B cell (primary cell): ENCODE results near the gene KCNT2. TPM values are rescaled to one million over a fixed set of nuclear protein-coding genes. Genes with fewer than 3 reads are reported as not detected.

Source experiments
- ATAC-seq: fragments of 200-7000 bp; cut with Tn5 transposase; one replicate; pipeline ENCODE4 v1.10.0; 2021; ENCODE audit warnings: low read depth, mild to moderate bottlenecking, moderate number of reproducible peaks, moderate library complexity
- CTCF ChIA-PET: fragments of 350-600 bp; sonication (Branson Sonifier 250); formaldehyde crosslinking; loops from one replicate; lab custom pipeline; 2021; ENCODE audit warnings: antibody characterized with exemption, inconsistent platforms; lab: Charles Lee
- POLR2A ChIA-PET: fragments of 350-600 bp; sonication (Branson Sonifier 250); formaldehyde crosslinking; loops from one replicate; lab custom pipeline; 2021; ENCODE audit warnings: antibody characterized with exemption; lab: Charles Lee
- DNase-seq: peaks from one replicate; pipeline ENCODE4 v3.0.0; 2013
- H2AFZ ChIP-seq: 2 replicates; pipeline ENCODE4 v1.6.1; 2012; ENCODE audit warnings: mild to moderate bottlenecking, low read depth, low read length; ENCODE audit not compliant: insufficient read depth, poor library complexity, severe bottlenecking
- H3K27ac ChIP-seq, 2 donors: 1 replicate in 1 of 2; 2 replicates in 1 of 2; pipeline ENCODE4 v1.5.1; 2012 to 2013; ENCODE audit warnings: low read length in 2 of 2, mild to moderate bottlenecking in 2 of 2, moderate library complexity in 1 of 2
- H3K27me3 ChIP-seq, 4 experiments: fragments of 200-600 bp in 1 of 4; sonication (generic) in 1 of 4; replicated peaks in 1 of 4; 1 replicate in 2 of 4; 2 replicates in 2 of 4; pipeline versions ENCODE4 v1.6.1 to v1.7.0; 2013 to 2016; ENCODE audit warnings: low read length in 3 of 4, mild to moderate bottlenecking in 2 of 4, mixed read lengths in 1 of 4, moderate library complexity in 1 of 4; ENCODE audit not compliant: insufficient read depth in 4 of 4, control insufficient read depth in 3 of 4; ENCODE audit errors: control extremely low read depth in 1 of 4
- H3K36me3 ChIP-seq, 2 experiments: replicated peaks in 1 of 2; 1 replicate in 1 of 2; 2 replicates in 1 of 2; pipeline versions ENCODE4 v1.6.1 to v1.7.1; 2013; ENCODE audit warnings: low read length in 1 of 2; ENCODE audit not compliant: insufficient read depth in 2 of 2, control insufficient read depth in 1 of 2; ENCODE audit errors: control extremely low read depth in 1 of 2, extremely low read depth in 1 of 2
- H3K4me1 ChIP-seq, 2 donors: fragments of 200-600 bp in 1 of 2; sonication (generic) in 1 of 2; 1 replicate in 1 of 2; 2 replicates in 1 of 2; pipeline versions ENCODE4 v1.5.1 to v1.6.1; 2013 to 2017; ENCODE audit warnings: low read length in 2 of 2; ENCODE audit not compliant: control insufficient read depth in 2 of 2, insufficient read depth in 2 of 2
- H3K4me2 ChIP-seq: replicated peaks from 2 replicates; pipeline ENCODE3; 2012; ENCODE audit warnings: mild to moderate bottlenecking, low read depth, low read length; ENCODE audit not compliant: poor library complexity, severe bottlenecking
- H3K4me3 ChIP-seq, 5 experiments: fragments of 200-600 bp in 1 of 5; sonication (generic) in 1 of 5; 1 replicate in 3 of 5; 2 replicates in 2 of 5; pipeline versions ENCODE4 v1.5.1 to v1.7.0; 2011 to 2016; ENCODE audit warnings: low read length in 4 of 5, mild to moderate bottlenecking in 4 of 5, low read depth in 2 of 5, control low read depth in 1 of 5, moderate library complexity in 1 of 5; ENCODE audit not compliant: insufficient read depth in 1 of 5; ENCODE audit errors: control extremely low read depth in 1 of 5, extremely low read depth in 1 of 5
- H3K79me2 ChIP-seq: fragments of 200-600 bp; sonication (generic); one replicate; pipeline ENCODE4 v1.6.0; 2016; ENCODE audit warnings: low read length; ENCODE audit not compliant: control insufficient read depth, insufficient read depth
- H3K9ac ChIP-seq: fragments of 200-600 bp; sonication (generic); 2 replicates; pipeline ENCODE4 v1.6.1; 2017; ENCODE audit warnings: mild to moderate bottlenecking, low read length, moderate library complexity
- H3K9me3 ChIP-seq, 3 donors: one replicate each; pipeline versions ENCODE4 v1.6.1 to v1.7.1; 2013; ENCODE audit warnings: low read length in 2 of 3; ENCODE audit not compliant: control insufficient read depth in 2 of 3, insufficient read depth in 1 of 3; ENCODE audit errors: control extremely low read depth in 1 of 3
- H4K20me1 ChIP-seq: 2 replicates; pipeline ENCODE4 v1.6.0; 2012; ENCODE audit warnings: mild to moderate bottlenecking, low read length; ENCODE audit not compliant: insufficient read depth, control insufficient read depth, poor library complexity, severe bottlenecking
- H3K27ac Mint-ChIP-seq: one replicate; pipeline ENCODE4 v1.8.0; 2021; ENCODE audit warnings: mixed read lengths
- H3K27me3 Mint-ChIP-seq: one replicate; pipeline ENCODE4 v1.8.0; 2021; ENCODE audit warnings: mixed read lengths
- H3K4me1 Mint-ChIP-seq: one replicate; pipeline ENCODE4 v1.8.0; 2021; ENCODE audit warnings: mixed read lengths
- H3K4me3 Mint-ChIP-seq: one replicate; pipeline ENCODE4 v1.8.0; 2021; ENCODE audit warnings: mixed read lengths
- H3K9me3 Mint-ChIP-seq: one replicate; pipeline ENCODE4 v1.8.0; 2022; ENCODE audit warnings: mixed read lengths; ENCODE audit not compliant: insufficient read depth
- EZH2 ChIP-seq: IDR thresholded peaks from 2 replicates; pipeline ENCODE4 v1.6.1; 2012; ENCODE audit warnings: borderline replicate concordance, low read depth, mild to moderate bottlenecking, moderate library complexity, low read length; ENCODE audit not compliant: insufficient read depth, poor library complexity, severe bottlenecking
- WGBS: methylation state at CpG from one replicate; pipeline ENCODE4 v1.1.5; 2013; ENCODE audit warnings: missing lambda C conversion rate; ENCODE audit not compliant: insufficient coverage; 5-methylcytosine and 5-hydroxymethylcytosine counted together
- intact Hi-C: fragments of 100-400 bp; cut with micrococcal nuclease; formaldehyde crosslinking; loops from one replicate; pipeline ENCODE4 v1.10.0; 2022
- polyA plus RNA-seq: library from polyadenylated mRNA; depleted of rRNA; stranded (reverse); fragments of >200 nt; gene quantifications from 2 replicates; pipeline ENCODE4 v1.2.3, GENCODE V29; 2012
- total RNA-seq, 2 donors: library from RNA; stranded (reverse); fragments of 120-200 nt in 1 of 2; gene quantifications; 1 replicate in 1 of 2; 2 replicates in 1 of 2; pipeline versions ENCODE4 v1.2.3 to v1.2.4, GENCODE V29; 2013 to 2022
- TF ChIP-seq, protein P1 (sequence below): fragments of 200-600 bp; IDR thresholded peaks from one replicate; pipeline ENCODE4 v1.8.0; 2022; ENCODE audit warnings: antibody characterized with exemption, mild to moderate bottlenecking

The KCNT2 gene
- total and polyA plus RNA-seq, 2 donors (not counting 1 experiment from before 2014, with no cell fraction given): not detected

DNA sequence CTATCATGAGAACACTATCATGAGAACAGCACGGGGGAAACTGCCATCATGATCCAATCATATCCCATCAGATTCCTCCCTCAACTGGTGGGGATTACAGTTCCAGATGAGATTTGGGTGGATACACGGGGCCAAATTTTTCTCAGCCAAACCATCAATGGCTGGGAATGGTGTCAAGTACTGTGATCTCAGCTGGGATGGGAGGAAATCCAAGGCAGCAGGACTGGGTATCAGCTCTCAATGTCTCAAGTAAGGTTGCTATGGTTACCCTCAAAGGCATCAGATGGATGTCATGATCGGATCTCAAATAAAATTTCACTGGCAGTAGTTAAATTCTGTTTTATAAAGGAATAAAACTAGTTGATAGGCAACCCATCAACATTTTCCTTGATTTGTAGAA lies 399.0 kb downstream of the KCNT2 start:
- H3K79me2 ChIP-seq: no peaks in the 10 kb centered on the region
- no peak overlapping the region for H3K9ac ChIP-seq
- H3K27me3 ChIP-seq: no peaks in the 10 kb centered on the region
- DNase-seq: no peak
- ChIA-PET POLR2A (no interaction called here), CTCF (no interaction called here)
- H3K4me1 ChIP-seq: no peaks in the 10 kb centered on the region
- no peak overlapping the region for H3K4me3 Mint-ChIP-seq
- H4K20me1 ChIP-seq: no peaks in the 10 kb centered on the region
- TF ChIP-seq, protein P1, sequence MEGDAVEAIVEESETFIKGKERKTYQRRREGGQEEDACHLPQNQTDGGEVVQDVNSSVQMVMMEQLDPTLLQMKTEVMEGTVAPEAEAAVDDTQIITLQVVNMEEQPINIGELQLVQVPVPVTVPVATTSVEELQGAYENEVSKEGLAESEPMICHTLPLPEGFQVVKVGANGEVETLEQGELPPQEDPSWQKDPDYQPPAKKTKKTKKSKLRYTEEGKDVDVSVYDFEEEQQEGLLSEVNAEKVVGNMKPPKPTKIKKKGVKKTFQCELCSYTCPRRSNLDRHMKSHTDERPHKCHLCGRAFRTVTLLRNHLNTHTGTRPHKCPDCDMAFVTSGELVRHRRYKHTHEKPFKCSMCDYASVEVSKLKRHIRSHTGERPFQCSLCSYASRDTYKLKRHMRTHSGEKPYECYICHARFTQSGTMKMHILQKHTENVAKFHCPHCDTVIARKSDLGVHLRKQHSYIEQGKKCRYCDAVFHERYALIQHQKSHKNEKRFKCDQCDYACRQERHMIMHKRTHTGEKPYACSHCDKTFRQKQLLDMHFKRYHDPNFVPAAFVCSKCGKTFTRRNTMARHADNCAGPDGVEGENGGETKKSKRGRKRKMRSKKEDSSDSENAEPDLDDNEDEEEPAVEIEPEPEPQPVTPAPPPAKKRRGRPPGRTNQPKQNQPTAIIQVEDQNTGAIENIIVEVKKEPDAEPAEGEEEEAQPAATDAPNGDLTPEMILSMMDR: no peak
- no peak for TF ChIP-seq EZH2
- H3K27ac ChIP-seq: no peak overlapping the region
- H3K4me3 ChIP-seq: no peak overlapping the region
- H3K9me3 Mint-ChIP-seq: peaks cover 2% of the 10 kb centered on the region
- no peak for ATAC-seq
- 100% methylated on average over 1 of the region's 3 CpGs for WGBS
- no peaks in the 10 kb centered on the region for H3K9me3 ChIP-seq
- no peaks in the 10 kb centered on the region for H3K4me1 Mint-ChIP-seq
- no peaks in the 10 kb centered on the region for H3K36me3 ChIP-seq
- no peak overlapping the region for H2AFZ ChIP-seq
- no peak overlapping the region for H3K4me2 ChIP-seq
- H3K27me3 Mint-ChIP-seq: no peaks in the 10 kb centered on the region
- H3K27ac Mint-ChIP-seq: no peak overlapping the region
- intact Hi-C loops: no loop called here

DNA sequence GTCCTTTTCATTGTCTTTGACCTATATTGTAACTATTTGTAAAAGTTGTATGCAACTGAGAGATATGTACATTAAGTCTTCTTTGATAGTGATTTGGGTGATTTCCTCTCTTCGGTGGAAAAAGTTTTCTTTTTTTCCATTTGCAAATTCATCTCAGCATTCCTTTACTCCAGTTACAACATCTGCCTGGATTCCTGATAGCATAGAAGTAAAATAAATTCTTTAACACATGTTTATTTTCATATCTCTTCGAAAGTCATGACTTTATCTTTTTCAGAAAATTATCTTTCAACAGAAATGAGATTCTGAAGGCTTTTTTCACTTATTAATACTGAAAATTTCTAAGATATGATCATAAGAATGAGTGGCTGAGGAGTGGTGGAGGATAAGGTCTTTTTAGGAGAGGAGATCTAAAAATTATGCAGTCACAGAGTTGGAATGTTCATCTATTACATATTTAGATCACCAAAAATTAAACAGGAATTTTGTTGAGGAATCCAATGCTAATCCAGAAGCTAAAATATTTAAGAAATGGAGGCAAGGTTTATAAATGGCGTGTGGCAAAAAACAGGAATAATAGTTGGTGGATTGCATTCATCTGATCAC lies 400.5 kb downstream of the KCNT2 start:
- no peaks in the 10 kb centered on the region for H3K4me1 Mint-ChIP-seq
- DNase-seq (no peak), ATAC-seq (no peak)
- no peaks in the 10 kb centered on the region for H3K4me1 ChIP-seq
- no peak overlapping the region for H2AFZ ChIP-seq
- no peaks in the 10 kb centered on the region for H3K27me3 Mint-ChIP-seq
- H3K4me2 ChIP-seq: no peak overlapping the region
- H3K27ac ChIP-seq: no peak overlapping the region
- no peak overlapping the region for H3K4me3 ChIP-seq
- H3K4me3 Mint-ChIP-seq: no peak overlapping the region
- POLR2A ChIA-PET: no interaction called here
- H3K79me2 ChIP-seq: no peaks in the 10 kb centered on the region
- no CpG with 5 or more reads among the region's 3 CpGs for WGBS
- no peak overlapping the region for H3K27ac Mint-ChIP-seq
- H3K36me3 ChIP-seq: no peaks in the 10 kb centered on the region
- CTCF ChIA-PET: no interaction called here
- intact Hi-C loops: no loop called here
- peaks cover 2% of the 10 kb centered on the region for H3K9me3 Mint-ChIP-seq
- no peak overlapping the region for H3K9ac ChIP-seq
- H3K27me3 ChIP-seq: no peaks in the 10 kb centered on the region
- no peak for TF ChIP-seq EZH2
- TF ChIP-seq, protein P1: no peak
- no peaks in the 10 kb centered on the region for H3K9me3 ChIP-seq
- H4K20me1 ChIP-seq: no peaks in the 10 kb centered on the region
